GM23338 (cell line): ENCODE measurements around the gene FIP1L1. TPM values are rescaled to one million over a fixed set of nuclear protein-coding genes. Genes with fewer than 3 reads are reported as not detected.

Source experiments
- ATAC-seq: fragments of 200-7000 bp; cut with Tn5 transposase; 3 replicates; pipeline ENCODE4 v1.9.1; 2020
- DNase-seq: peaks from one replicate; pipeline ENCODE4 v3.0.0-alpha.2; 2015; ENCODE audit warnings: low spot score
- H2AFZ ChIP-seq: fragments of 200-600 bp; sonication (generic); 2 replicates; pipeline ENCODE4 v1.8.0; 2016; ENCODE audit warnings: antibody characterized with exemption, mild to moderate bottlenecking, moderate library complexity
- H3F3A ChIP-seq: fragments of 200-600 bp; sonication (generic); replicated peaks from 2 replicates; pipeline ENCODE4 v1.8.0; 2017; ENCODE audit warnings: antibody characterized with exemption, mixed run types, low read depth
- H3K27ac ChIP-seq: fragments of 200-600 bp; sonication (generic); 2 replicates; pipeline ENCODE4 v1.6.1; 2016; ENCODE audit warnings: low read depth
- H3K27me3 ChIP-seq: fragments of 200-600 bp; sonication (generic); 2 replicates; pipeline ENCODE4 v1.8.0; 2016; ENCODE audit warnings: mild to moderate bottlenecking, mixed run types, moderate library complexity; ENCODE audit not compliant: insufficient read depth
- H3K36me3 ChIP-seq: fragments of 200-600 bp; sonication (generic); 2 replicates; pipeline ENCODE4 v1.8.0; 2016; ENCODE audit warnings: mild to moderate bottlenecking; ENCODE audit not compliant: insufficient read depth
- H3K4me1 ChIP-seq: fragments of 200-600 bp; sonication (generic); 2 replicates; pipeline ENCODE4 v1.8.0; 2016; ENCODE audit warnings: mild to moderate bottlenecking, moderate library complexity; ENCODE audit not compliant: insufficient read depth
- H3K4me2 ChIP-seq: fragments of 200-600 bp; sonication (generic); 2 replicates; pipeline ENCODE4 v1.7.1; 2017; ENCODE audit warnings: mixed run types
- H3K4me3 ChIP-seq: fragments of 200-600 bp; sonication (generic); 2 replicates; pipeline ENCODE4 v1.6.1; 2016; ENCODE audit warnings: mixed run types
- H3K79me2 ChIP-seq: fragments of 200-600 bp; sonication (generic); replicated peaks from 2 replicates; pipeline ENCODE4 v1.8.0; 2017; ENCODE audit warnings: mild to moderate bottlenecking; ENCODE audit not compliant: insufficient read depth
- H3K9me2 ChIP-seq: fragments of 200-600 bp; sonication (generic); 2 replicates; pipeline ENCODE4 v1.8.0; 2017; ENCODE audit not compliant: insufficient read depth
- H4K20me1 ChIP-seq: fragments of 200-600 bp; sonication (generic); replicated peaks from 2 replicates; pipeline ENCODE4 v1.8.0; 2017; ENCODE audit warnings: mild to moderate bottlenecking; ENCODE audit not compliant: insufficient read depth
- H3K27ac Mint-ChIP-seq: 2 replicates; pipeline ENCODE4 v1.8.0; 2020; ENCODE audit warnings: inconsistent platforms, mild to moderate bottlenecking, moderate library complexity, mixed read lengths
- H3K27me3 Mint-ChIP-seq: 3 replicates; pipeline ENCODE4 v1.8.0; 2022; ENCODE audit warnings: low read depth, mild to moderate bottlenecking, moderate library complexity, mixed read lengths, inconsistent platforms; ENCODE audit not compliant: insufficient read depth, poor library complexity
- H3K36me3 Mint-ChIP-seq: 3 replicates; pipeline ENCODE4 v1.8.0; 2021; ENCODE audit warnings: low read depth, mild to moderate bottlenecking, inconsistent platforms, moderate library complexity, mixed read lengths
- H3K4me1 Mint-ChIP-seq: 3 replicates; pipeline ENCODE4 v1.8.0; 2020; ENCODE audit warnings: mild to moderate bottlenecking, inconsistent platforms, mixed read lengths
- H3K4me3 Mint-ChIP-seq: 3 replicates; pipeline ENCODE4 v1.8.0; 2021; ENCODE audit warnings: moderate library complexity, mild to moderate bottlenecking, inconsistent platforms, mixed read lengths
- H3K9me3 Mint-ChIP-seq: 3 replicates; pipeline ENCODE4 v1.8.0; 2020; ENCODE audit warnings: moderate library complexity, mild to moderate bottlenecking, inconsistent platforms, mixed read lengths
- CREB1 ChIP-seq: fragments of 250-450 bp; sonication (Bioruptor Pico); IDR thresholded peaks from 2 replicates; pipeline ENCODE4 v1.5.0; 2020; ENCODE audit warnings: low read depth, mild to moderate bottlenecking, moderate library complexity
- CTCF ChIP-seq, 2 experiments: fragments of 200-600 bp in 1 of 2; sonication (generic) in 1 of 2; conservative IDR thresholded peaks; 2 replicates each; pipeline versions ENCODE4 v1.5.1 to v1.6.1; 2016 to 2017; ENCODE audit warnings: antibody characterized with exemption in 2 of 2, low read depth in 2 of 2, mild to moderate bottlenecking in 2 of 2, moderate library complexity in 1 of 2
- EZH2 ChIP-seq: fragments of 200-600 bp; sonication (generic); IDR thresholded peaks from one replicate; pipeline ENCODE4 v1.8.0; 2017; ENCODE audit warnings: antibody characterized with exemption, mild to moderate bottlenecking, low read depth; ENCODE audit not compliant: unreplicated experiment
- EZH2phosphoT487 ChIP-seq: fragments of 200-600 bp; sonication (generic); IDR thresholded peaks from one replicate; pipeline ENCODE4 v1.8.1; 2018; ENCODE audit warnings: antibody characterized with exemption; ENCODE audit not compliant: unreplicated experiment
- JUNB ChIP-seq: IDR thresholded peaks from one replicate; pipeline ENCODE4 v1.6.1; 2016; ENCODE audit warnings: antibody characterized with exemption; ENCODE audit not compliant: unreplicated experiment
- NANOG ChIP-seq: IDR thresholded peaks from 2 replicates; pipeline ENCODE4 v1.6.1; 2016; ENCODE audit warnings: antibody characterized with exemption, borderline replicate concordance
- POLR2AphosphoS5 ChIP-seq: IDR thresholded peaks from 2 replicates; pipeline ENCODE4 v1.6.1; 2016; ENCODE audit warnings: antibody characterized with exemption, low read depth
- REST ChIP-seq: IDR thresholded peaks from one replicate; pipeline ENCODE4 v1.6.1; 2018; ENCODE audit warnings: antibody characterized with exemption; ENCODE audit not compliant: unreplicated experiment
- STAT1 ChIP-seq: IDR thresholded peaks from one replicate; pipeline ENCODE4 v1.6.1; 2016; ENCODE audit warnings: antibody characterized with exemption; ENCODE audit not compliant: unreplicated experiment
- ZNF331 ChIP-seq: fragments of 250-450 bp; sonication (Bioruptor Pico); IDR thresholded peaks from 2 replicates; pipeline ENCODE4 v1.5.0; 2020; ENCODE audit warnings: low read depth, mild to moderate bottlenecking, moderate library complexity
- ZNF462 ChIP-seq: fragments of 250-450 bp; sonication (Bioruptor Pico); IDR thresholded peaks from 2 replicates; pipeline ENCODE4 v1.5.0; 2020; ENCODE audit warnings: mild to moderate bottlenecking, moderate library complexity
- polyA plus RNA-seq: library from polyadenylated mRNA; unstranded; fragments of >200 nt; fragmentation: Nextera tagmentation; extraction: Ambion mirVana; gene quantifications from 2 replicates; pipeline ENCODE4 v1.2.1, GENCODE V29; 2016
- total RNA-seq: library from RNA; depleted of rRNA; stranded (reverse); fragments of >200 nt; shearing (Covaris generic); gene quantifications from 2 replicates; pipeline ENCODE4 v1.2.3, GENCODE V29; 2014

Gene FIP1L1
- total and polyA plus RNA-seq, 2 experiments from 2014 or later: 43.3 to 54.0 TPM

- TF ChIP-seq ZNF462 (no peak), EZH2 (no peak), CREB1 (CRISPR knock-in tag) (no peak), ZNF331 (CRISPR knock-in tag) (no peak), NANOG (no peak)
Measured at GRCh38 chr4:53366301-53366716, 11.1 kb upstream of the FIP1L1 start (continued).

- DNase-seq: no peak
- H3K27me3 ChIP-seq: peaks cover 22% of the 10 kb centered on the region; the same call in 1 of the 2 replicates
- H2AFZ ChIP-seq: peak overlapping the region; percentile 13; the same call in 1 of the 2 replicates
- H3K4me1 ChIP-seq: peaks cover 12% of the 10 kb centered on the region; the same call in 1 of the 2 replicates
- Mint-ChIP-seq H3K36me3 (peaks cover 4% of the 10 kb centered on the region; the same call in 1 of the 3 replicates), H3K4me1 (peaks cover 10% of the 10 kb centered on the region), H3K4me3 (no peak overlapping the region), H3K27me3 (peaks cover 16% of the 10 kb centered on the region), H3K27ac (no peak overlapping the region), H3K9me3 (no peaks in the 10 kb centered on the region)
- H3K79me2 ChIP-seq: peaks cover 17% of the 10 kb centered on the region
- no peak overlapping the region for H3K27ac ChIP-seq
- H4K20me1 ChIP-seq: no peaks in the 10 kb centered on the region
- no peak overlapping the region for H3K4me3 ChIP-seq
- no peak overlapping the region for H3K4me2 ChIP-seq
- no peaks in the 10 kb centered on the region for H3K36me3 ChIP-seq
- no peaks in the 10 kb centered on the region for H3F3A ChIP-seq
- no peak for ATAC-seq
- H3K9me2 ChIP-seq: peaks cover 8% of the 10 kb centered on the region; the same call in 1 of the 2 replicates
- TF ChIP-seq JUNB: no peak
- no peak for TF ChIP-seq STAT1
- TF ChIP-seq REST: no peak
- TF ChIP-seq ZNF331 (CRISPR knock-in tag): no peak
- no peak for TF ChIP-seq POLR2AphosphoS5
- TF ChIP-seq CREB1 (CRISPR knock-in tag): no peak
- TF ChIP-seq CTCF (conservative IDR thresholded peaks at IDR 0.05; ENCODE audit: low read depth in 2 of 2): no peak
- no peak for TF ChIP-seq EZH2phosphoT487
Measured at GRCh38 chr4:53367721-53368120, 9.7 kb upstream of the FIP1L1 start.
